ENCODE measurements around the gene ATP5F1B.

- TF ChIP-seq CTCF (IDR thresholded peaks at IDR 0.05; ENCODE audit: borderline replicate concordance, extremely low read depth, low read length, poor library complexity, severe bottlenecking) (no peak), EZH2 (IDR thresholded peaks at IDR 0.05; ENCODE audit: borderline replicate concordance, low read depth, low read length, severe bottlenecking) (no peak)
Measured at GRCh38 chr12:56676851-56677580, 31.2 kb upstream of the ATP5F1B start.
